DMS 273 (cell line): ENCODE measurements around the gene IRX2.

ENCODE experiments used
- DNase-seq: peaks from one replicate; lab custom pipeline; 2025; ENCODE audit not compliant: unreplicated experiment; lab: John Stamatoyannopoulos, UW

IRX2 gene

GRCh38 chr5:2756211-2757152 is 5.0 kb upstream of the IRX2 start:
- no peak for DNase-seq

DNA sequence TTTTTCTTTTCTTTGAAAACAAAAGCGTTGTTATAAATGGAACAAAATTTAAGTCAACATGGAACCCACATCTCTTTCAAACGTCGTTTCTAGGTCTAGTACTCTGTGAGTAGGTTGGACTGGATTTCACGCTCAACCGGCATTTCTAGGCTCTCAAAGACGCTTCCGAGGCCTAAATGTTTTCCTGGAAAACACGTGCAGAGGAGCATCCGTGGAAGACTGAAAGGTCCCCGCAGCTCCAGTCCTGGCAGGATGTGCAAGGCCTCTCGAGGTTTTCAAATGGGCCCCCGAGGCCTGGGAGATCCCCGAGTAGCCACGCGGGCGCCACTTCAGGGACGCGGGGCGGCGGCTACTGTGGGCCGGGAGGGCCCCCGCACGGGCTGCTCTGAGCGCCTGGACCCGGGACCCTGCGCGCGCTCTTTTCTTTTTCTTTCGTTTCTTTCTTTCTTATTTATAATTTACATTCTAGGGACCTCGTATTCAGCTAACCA is 4.2 kb upstream of the IRX2 start:
- no peak for DNase-seq

- DNase-seq: no peak
Measured at GRCh38 chr5:2755076-2755680, 3.7 kb upstream of the IRX2 start.

DNA sequence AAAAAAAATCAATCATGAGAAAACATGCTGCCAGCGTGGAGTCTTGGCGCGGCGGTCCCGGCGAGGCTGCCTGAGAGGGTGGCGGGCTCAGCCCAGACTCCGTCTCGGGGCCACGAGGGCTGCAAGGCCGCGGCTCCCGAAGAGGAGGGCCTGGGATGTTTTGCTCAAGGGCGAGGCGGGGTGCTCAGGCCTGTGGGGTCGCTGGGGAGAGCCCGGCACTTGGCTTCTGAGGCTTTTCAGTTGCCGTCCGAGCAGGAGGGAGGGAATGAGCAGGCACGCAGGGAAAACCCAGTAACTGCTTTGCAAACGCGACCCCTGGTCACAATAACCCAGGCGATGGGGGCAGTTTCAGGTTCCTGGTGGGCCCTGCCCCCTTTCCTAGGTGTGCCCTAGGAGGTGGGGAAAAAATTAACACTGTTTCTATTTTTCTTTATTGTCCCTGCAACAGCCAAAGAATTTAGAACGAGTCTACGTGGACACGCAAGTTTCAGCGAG is 3.2 kb upstream of the IRX2 start:
- no peak for DNase-seq

DNA sequence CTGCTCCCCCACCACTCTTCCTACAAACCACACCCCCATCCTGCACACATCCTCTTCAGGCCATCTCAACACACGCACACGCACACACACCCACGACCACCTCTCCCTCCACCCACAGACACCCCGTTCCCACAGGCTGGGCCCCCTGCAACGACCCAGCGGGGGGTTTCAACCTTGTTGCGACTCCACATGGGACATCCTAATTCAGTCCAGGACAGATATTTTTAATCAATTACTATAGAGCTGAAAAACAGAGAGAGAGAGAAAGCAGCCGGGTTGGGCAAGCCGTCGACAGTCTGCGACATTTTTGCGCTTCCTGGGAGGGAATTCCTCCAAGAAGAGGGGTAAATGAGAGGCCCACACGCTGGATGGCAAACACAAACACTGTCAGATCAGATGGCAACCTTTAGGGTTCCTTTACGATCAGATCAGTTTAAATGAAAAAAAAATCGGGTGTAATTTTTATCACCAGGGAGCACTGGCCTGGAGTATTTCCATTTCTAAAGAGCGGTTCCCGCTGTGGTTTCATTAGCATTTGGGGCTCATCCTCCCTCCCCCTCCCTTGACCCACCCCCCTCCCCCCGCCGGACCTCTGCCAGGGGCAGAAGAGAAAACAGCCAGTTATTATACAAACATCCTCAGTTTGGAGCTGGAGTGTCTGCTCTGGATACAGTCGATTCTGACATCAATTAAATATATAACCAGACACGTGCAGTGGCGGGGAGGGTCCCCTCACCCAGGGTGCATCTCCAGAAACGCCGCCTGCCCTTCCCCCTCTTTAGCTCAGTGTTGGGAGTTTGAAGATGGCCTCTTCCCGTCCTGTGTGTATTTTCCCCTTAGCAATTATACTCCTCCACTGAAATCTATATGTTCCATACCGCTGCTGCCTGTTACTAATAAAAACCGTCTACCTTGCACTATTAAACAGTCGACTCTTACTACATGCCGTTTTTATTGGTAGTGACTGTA is 2.3 kb upstream of the IRX2 start:
- DNase-seq: no peak

DNA sequence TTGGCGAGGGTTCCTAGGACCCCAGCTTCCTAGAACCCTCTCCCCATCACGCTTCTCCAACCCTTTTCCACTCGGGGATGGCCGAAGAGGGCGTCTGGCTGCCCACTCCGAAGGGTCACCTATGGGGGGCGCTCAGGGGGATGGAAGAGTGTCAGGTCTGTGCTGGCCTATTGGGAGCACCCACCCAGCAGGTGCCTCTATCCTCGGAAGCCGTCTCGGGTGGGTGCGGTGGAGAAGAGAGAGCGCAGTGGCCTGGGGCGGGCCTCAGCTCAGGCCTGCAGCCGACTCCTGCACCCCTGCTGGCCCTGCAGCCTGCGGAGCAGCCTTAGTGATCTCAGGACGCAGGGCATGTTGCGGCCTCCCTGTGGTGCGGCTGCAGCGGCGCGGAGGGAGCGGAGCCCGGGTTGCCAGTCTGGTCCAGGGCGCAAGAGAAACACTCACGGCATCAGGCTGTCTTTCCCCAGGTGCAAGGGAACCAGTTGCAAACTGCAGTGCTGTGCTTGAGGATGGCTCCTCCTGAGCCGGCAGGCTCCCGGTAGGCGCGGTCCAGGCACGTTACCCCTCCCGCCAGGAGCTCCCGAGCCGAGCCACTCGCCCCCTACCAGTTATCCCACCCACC is 1.5 kb upstream of the IRX2 start:
- DNase-seq: no peak

DNA sequence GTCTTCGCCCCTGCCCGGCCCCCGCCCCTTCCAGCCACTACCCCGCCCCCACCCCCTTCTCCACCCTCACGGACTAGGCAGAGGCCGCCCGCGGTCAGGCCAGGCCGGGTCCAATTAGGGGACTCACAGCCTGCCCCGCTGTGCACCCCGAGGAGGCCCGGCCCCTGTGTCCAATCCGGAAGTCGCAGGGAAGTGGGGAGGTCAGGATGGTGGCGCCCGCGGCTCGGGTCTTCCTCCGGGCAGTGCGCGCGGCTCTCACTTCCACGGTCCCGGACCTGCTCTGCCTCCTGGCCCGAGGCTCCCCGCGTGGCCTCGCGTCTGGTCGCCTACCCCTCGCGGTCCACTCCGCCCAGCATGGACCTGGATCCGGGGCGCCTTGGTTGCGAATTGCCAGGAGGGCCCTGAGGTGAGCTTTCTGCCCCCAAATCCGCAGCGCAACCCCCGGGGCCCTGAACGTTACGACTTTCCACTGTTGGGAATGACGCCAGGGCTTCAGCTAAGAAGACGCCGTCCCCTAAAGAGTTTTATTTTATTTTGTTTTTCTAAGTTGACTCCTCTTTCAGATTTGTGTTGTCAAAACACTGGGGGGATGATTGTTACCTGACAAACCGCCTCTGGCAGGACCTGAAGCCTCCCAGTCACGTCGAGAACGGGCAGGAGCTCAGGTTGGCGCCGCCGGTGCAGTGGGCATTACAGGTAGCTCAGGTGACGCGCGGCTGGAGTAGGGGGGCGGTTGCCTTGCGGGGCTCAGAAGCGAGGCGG is 763 bp upstream of the IRX2 start:
- no peak for DNase-seq

DNA sequence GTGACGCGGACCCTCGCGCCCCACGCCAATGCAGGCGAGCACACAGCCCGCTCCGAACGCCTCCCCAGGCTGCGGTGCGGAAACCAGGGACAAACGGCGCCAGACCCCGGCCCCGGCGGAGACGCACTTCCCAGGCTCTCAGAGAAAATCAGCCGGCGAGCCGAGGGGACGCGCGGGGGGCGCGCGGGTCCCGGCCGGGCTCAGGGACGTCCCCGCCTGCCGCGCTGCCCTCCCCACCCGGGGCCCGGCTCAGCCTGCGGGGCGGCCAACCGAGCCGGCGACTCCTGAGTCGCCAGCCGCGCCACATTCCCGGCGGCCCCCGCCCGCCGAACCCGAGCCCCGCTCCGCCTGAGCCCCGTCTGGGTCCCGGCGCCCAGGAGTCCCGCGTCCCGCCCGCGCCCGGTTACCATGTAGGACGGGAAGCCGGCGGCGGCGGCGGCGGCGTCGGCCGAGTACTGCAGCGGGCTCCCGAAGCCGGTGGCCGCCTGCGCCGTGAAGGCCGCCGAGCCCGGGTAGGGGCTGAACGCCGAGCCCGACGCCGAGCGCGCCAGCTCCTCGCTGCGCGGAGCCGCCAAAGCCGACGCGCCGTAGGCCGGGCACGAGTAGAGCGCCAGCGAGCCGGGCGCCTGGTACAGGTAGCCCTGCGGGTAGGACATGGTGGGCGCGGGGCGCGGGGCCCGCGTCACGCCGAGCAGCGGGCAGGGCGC is 566 bp downstream of the IRX2 start:
- peak; percentile 36 for DNase-seq

DNA sequence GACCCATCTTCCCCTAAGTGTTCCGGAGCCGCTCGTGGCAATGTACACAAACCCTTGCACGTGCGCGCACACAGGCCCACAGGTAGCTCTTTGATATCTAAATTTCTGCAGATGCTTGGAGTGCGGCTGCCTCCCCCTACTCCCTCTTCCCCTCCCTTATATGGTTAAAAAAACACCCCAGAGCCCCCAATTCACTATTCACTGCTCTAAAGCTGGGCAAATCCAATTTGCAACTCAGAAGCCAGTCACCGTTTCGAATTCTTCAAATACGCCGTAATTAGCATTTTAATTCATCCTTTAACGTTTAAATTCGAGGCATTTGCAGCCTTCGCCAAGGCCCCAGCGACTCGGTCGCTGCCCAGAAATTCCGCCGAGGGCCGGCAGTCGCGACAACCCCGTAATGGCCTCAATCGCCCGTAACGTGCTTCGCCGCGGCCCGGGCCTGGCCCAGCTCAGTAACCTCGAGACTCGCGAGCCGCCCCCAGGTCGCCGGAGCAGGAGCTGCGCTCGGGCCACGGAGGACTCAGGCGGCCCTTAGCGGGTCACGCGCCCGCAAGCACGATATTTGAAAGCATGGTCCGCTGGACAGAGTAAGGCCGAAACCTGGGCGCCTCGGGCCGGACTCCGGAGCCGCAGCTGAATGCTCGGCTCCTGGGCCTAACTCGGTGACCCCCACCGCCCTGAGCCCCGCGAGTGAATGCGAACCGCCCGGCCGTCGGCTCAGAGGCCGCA is 1.3 kb downstream of the IRX2 start:
- no peak for DNase-seq

GRCh38 chr5:2749514-2750025 is 1.9 kb downstream of the IRX2 start:
- DNase-seq: no peak

DNA sequence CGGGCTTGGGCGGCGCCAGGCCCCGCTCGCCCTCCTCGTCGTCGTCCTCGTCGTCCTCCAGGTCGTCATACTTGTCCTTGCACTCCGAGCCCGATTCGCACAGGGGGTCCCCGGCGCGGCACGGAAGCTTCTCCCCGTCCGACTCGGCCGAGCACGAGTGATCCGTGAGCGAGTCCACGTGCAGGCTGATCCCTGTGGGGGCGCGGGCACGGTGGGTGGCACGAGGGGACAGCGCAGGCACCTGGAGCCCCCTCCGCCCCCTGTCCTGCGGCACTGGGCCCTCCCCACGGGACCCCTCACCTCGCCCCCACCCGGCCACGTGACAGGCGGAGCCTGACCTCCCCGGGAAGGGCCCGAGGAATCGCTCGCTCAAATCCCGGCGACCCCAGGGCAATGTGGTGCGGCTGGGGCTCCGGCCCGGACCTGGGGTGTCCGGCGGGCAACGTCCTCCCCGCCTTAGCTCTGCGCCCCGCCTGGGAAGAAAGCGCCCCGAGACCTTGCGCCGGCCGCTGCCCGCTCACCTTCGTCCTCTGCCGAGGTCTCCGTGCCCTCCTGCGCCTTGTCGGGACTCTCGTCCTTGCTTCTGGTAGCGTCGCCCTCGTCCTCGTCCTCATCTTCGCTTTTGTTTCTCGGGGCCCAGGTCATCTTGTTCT is 2.5 kb downstream of the IRX2 start:
- DNase-seq: no peak

DNA sequence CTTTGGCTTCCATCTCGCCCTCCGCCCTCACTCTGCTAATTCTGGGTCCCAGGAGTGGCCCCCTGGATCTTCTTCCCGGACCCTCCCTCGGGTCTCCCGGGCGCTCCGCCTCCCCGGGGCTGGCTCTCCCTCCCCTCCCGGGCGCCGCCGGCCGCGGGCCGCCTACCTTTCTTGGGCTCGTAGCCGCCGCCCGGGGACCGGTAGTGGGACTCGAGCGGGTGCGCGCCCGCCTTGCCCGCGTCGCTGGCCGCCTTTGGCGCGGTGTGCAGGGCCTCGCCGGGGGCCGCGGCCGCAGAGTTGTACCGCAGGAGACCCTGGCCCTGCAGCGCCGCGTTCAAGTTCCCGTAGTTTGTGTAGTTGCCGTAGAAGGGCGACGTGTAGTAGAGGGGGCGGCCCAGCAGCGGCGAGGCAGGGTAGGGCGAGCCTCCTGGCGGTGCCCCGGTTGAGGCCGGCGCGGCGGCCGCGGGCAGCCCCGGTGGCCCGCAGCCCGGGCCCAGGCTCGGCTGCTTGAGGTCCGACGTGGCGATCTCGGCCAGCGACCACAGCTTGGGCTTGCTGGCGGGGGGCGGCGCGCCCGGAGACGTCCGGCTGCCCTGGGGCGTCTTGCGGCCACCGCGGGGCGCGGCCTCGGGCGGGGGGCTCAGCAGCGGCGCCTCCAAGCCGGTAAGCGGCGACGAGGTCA is 3.2 kb downstream of the IRX2 start:
- DNase-seq: no peak

DNA sequence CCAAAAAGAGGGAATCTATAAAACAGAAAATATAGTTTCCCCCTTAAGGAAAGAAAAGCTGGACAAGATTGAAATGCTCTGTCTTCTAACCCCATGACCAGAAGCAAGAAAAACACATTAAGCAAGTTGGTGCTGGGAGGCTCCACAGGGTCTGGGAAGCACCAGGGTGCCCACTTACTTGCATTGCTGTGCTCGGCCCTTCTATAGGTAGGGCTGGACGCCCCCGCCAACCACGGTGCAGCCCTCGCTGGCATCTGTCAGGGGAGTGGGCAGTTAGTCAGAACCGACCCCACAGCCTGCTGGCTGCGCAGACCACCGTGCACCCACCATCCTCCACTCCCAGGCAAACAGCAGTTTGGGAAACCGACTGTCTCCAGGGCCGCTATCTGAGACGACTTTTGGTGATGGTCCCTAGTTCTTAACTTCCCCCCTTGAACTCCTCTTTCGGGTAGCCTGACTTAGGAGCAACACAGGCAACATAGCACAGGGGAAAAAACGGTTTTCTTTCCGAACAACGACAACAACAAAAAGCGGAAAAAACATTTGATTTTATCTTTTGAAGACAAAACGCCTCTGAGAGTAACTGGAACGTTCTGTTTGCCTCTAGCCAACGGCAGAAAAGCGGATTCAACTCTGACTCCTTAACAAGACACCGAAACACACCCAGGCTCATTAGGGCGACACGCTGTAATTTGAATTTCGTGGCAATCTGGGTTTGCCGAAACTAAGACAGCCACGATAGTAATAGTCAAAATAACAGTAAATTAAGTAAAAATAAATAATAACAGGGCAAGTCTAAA is 3.9 kb downstream of the IRX2 start:
- DNase-seq: no peak

DNA sequence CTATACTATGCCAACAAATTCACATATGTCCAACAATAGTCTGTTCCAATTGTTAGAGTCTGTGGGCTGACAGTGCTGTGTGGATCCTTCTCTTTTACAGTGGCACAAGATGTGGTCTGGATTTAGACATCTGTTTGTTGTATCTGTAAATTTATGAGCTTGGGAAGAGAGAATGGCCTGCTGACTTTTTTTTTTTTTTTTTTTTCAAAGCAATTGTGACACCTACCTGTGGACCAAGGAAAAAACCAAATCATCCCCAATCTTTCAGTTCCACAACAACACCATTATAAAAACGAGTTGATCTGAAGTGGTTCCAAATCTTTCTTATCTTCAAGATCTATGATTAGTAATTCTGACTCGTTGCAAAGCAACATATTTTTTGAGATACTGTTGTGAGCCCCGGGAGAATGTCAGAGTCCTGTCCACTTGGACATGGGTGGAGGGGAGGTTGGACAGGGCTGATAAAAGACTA is 4.9 kb downstream of the IRX2 start:
- DNase-seq: no peak

DNA sequence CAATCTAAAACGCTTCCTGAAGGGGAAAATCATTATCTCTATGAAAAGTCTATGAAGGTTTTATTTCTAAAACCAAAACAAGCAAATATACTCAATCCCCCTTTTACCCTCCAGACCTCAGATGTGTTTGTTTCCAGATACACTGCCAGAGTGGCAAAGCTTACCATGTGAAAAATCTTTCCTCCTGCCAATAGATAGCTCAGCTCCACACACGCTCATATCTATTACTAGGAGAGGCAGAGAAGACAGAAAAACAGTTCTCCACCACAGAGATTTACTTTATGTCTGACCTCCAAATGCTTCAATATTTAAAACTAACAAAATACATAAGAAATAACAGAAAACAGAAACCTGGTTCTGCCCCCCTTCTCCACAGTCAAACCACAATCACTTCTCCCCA is 7.0 kb downstream of the IRX2 start:
- DNase-seq: no peak

- no peak for DNase-seq
Measured at GRCh38 chr5:2742921-2743679, 8.4 kb downstream of the IRX2 start.
